Middle frontal gyrus (tissue), 1 donor: ENCODE measurements around the gene DLG3.

Experiments
- DNase-seq: peaks from one replicate; pipeline ENCODE4 v3.0.0-alpha.2; 2015; ENCODE audit warnings: low spot score; ENCODE audit errors: extremely low spot score

The DLG3 gene

GRCh38 chrX:70437921-70438665 is 6.5 kb upstream of the DLG3 start:
- no peak for DNase-seq

DNA sequence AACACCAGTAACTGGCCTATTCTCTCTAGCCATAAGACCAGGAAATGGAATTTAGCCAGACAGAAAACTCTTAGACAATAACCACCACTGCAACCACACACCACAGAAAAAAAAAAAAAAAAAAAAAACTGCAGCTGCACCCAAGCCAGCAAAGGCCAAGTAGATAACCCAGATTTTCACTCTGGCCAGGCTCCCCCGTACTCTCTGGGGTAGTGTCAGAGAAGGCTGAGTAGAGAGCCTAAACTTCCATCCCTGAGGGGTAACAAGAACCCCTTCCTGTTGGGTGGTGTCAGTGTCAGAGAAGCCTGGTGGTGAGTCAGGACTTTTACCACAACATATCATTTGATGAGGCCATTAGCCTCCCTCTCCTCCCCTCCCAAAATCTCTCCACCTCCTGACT is 5.6 kb upstream of the DLG3 start:
- no peak for DNase-seq

DNA sequence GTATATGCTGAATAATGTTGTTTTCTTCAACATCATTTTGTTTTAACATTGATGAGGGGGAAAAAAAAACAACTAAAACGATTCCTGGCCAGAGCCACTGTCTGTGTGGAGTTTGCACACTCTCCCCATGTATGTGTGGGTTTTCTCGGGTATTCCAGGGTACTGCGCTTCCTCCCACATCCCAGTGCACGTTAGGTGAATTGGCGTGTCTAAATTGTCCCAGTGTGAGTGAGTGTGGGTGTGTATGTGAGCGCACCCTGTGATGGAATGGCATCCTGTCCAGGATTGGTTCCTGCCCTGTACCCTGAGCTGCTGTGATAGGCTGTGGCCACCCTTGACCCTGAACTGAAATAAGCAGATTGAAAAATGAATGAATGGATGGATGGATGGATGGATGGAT is 2.4 kb upstream of the DLG3 start:
- DNase-seq, result no peak

DNA sequence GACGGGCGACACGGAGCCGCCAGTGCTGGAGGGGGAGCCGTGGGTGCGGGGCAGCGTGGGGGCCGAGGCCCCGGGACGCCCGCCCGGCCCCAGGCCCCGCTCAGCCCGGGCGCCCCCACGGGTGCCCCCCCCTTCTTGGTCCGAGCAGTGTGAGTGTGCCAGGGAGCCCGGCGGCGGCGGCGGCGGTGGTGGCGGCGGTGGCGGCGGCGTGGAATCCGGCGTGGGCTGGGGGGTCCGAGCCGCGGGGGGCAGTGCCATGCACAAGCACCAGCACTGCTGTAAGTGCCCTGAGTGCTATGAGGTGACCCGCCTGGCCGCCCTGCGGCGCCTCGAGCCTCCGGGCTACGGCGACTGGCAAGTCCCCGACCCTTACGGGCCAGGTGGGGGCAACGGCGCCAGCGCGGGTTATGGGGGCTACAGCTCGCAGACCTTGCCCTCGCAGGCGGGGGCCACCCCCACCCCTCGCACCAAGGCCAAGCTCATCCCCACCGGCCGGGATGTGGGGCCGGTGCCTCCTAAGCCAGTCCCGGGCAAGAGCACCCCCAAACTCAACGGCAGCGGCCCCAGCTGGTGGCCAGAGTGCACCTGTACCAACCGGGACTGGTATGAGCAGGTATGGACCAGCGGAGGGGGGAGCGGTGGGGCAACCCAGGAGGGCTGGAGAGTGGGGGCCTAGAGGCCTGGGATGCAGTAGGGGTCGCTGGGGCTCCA is 466 bp downstream of the DLG3 start:
- no peak for DNase-seq

GRCh38 chrX:70445951-70446350 is 1.3 kb downstream of the DLG3 start:
- DNase-seq, result no peak

DNA sequence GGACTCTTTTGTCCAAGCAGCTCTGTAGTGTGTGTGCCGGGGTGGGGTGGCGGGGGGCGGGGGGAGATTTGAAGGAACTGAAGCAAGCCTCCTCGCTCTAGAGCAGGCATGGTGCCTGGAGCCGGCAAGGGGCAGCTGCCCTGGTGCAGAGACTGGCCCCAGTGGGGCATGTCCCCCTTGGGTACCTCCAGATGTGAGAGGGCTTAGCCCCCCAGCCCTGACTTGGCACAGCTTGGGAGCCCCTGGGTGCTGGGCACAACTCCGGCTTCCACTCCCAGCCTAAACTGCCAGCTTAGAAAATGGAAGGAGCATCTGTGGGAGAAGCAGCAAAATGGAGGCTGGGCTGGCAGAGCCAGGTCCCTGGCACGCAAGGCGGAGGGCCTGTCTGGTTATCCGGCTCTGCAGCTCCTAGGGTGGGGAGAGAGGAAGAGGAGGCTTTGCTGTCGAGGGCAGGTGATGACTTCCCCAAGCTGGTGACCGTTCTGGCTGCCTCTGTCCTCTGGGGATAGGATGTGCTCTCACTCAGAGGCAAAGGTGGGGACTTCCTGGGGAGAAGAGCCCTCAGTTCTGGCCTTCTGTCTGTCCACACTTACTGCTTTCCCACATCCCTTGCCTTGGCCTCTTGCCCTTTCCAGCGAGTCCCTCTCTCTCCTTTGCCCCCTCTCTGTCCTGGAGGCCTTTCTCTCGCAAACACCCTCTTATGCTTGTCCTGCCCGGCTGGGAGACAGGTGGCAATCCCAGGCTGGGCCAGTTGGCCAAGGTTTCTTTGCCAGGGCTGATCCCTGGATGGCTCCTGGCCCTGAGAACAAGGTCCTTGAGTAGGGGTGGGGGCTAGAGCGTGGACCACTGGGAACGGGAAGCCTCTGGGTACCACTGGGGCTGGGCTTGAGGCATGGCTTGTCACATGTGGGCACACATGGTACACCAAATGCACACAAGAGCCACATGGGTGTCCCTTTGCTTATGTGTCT is 2.0 kb downstream of the DLG3 start:
- no peak for DNase-seq

- no peak for DNase-seq
Observed at GRCh38 chrX:70449457-70449966, 4.9 kb downstream of the DLG3 start.

- DNase-seq, result no peak
Observed at GRCh38 chrX:70452143-70452733, 7.6 kb downstream of the DLG3 start.

DNA sequence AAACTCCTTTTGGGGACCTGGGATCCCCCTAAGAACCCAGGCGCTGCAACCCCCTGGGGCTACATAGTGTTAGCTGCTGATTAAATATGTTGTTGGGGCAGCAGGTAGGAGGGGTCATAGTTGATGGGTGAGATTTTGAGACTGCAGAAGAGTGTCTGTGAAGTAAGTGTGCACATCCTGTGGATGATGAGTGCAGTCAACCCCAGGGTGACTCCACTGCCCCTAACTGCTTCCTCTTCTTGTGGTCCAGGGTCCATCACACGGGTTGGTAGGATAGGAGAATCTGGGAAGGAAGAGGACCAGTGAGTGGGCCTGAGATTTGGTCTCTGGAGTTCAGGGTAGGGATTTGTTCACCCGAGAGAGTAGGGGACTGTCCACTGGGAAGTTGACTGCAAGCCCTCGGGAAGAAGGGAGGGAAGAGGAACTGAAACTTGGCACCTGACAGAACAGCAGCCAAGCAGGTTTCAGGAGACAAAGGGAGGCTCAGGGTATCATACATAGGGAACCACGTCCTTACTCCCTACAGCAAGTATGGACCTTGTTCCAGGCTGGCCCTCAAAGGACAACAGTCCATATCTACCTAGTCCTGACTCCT is 8.5 kb downstream of the DLG3 start:
- DNase-seq, result no peak

GRCh38 chrX:70454441-70455365 is 10.1 kb downstream of the DLG3 start:
- DNase-seq, result no peak

GRCh38 chrX:70455366-70456202 is 10.9 kb downstream of the DLG3 start:
- no peak for DNase-seq

- DNase-seq, result no peak
Observed at GRCh38 chrX:70456256-70456655, 11.6 kb downstream of the DLG3 start.

DNA sequence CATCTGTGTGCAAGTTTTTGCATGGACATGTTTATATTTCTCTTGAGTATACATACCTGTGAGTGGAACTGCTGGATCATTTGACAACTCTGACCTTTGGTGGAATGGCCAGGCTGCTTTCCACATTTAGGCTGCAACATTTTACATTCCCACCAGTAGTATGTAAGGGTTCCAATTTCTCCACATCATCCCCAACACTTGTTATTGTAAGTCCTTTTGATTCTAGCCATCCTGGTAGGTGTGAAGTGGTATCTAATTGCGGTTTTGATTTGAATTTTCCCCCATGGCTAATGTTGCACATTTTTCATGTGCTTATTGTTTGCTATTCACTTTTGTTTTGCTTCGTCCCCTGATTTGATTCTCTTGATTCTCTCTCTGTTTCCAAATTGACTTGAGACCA is 16.4 kb downstream of the DLG3 start:
- no peak for DNase-seq

DNA sequence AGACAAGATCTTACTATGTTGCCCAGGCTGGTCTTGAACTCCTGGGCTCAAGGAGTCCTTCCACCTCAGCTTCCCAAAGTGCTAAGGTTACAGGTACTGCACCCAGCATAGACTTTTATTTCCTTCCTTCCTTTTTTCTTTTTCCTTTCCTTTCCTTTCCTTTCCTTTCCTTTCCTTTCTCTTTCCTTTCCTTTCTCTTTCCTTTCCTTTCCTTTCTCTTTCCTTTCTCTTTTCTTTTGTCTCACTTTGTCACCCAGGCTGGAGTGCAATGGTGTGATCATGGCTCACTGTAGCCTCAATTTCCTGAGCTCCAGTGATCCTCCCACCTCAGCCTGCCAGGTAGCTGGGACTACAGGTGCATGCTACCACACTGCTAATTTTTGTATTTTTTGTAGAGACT is 19.4 kb downstream of the DLG3 start:
- no peak for DNase-seq

GRCh38 chrX:70466968-70467367 is 22.3 kb downstream of the DLG3 start:
- no peak for DNase-seq

- no peak for DNase-seq
Observed at GRCh38 chrX:70468709-70469108, 24.1 kb downstream of the DLG3 start.

- DNase-seq, result no peak
Observed at GRCh38 chrX:70470850-70471289, 26.2 kb downstream of the DLG3 start.

- DNase-seq, result no peak
Observed at GRCh38 chrX:70476166-70476933, 31.7 kb downstream of the DLG3 start.
